Mesothelial cell of epicardium (in vitro differentiated cells): ENCODE results near the gene EMP2. TPM values are rescaled to one million over a fixed set of nuclear protein-coding genes. Genes with fewer than 3 reads are reported as not detected.

Experiments used
- DNase-seq, 2 experiments: peaks; one replicate each; pipeline ENCODE4 v3.0.0; 2021; ENCODE audit warnings: low spot score in 2 of 2; ENCODE audit not compliant: unreplicated experiment in 2 of 2
- H3K27ac Mint-ChIP-seq: 2 replicates; pipeline ENCODE4 v1.8.0; 2021; ENCODE audit warnings: mixed read lengths
- H3K27me3 Mint-ChIP-seq: 2 replicates; pipeline ENCODE4 v1.8.0; 2021; ENCODE audit warnings: low read depth, mixed read lengths
- H3K36me3 Mint-ChIP-seq: 2 replicates; pipeline ENCODE4 v1.8.0; 2021; ENCODE audit warnings: mixed read lengths
- H3K4me1 Mint-ChIP-seq: 2 replicates; pipeline ENCODE4 v1.8.0; 2021; ENCODE audit warnings: mixed read lengths
- H3K4me3 Mint-ChIP-seq: 2 replicates; pipeline ENCODE4 v1.8.0; 2021; ENCODE audit warnings: mild to moderate bottlenecking, moderate library complexity, mixed read lengths
- H3K9me3 Mint-ChIP-seq: 2 replicates; pipeline ENCODE4 v1.8.0; 2021; ENCODE audit warnings: mixed read lengths
- CTCF ChIP-seq: fragments of 200-600 bp; sonication (generic); IDR thresholded peaks from one replicate; pipeline ENCODE4 v1.5.0; 2021; ENCODE audit warnings: antibody characterized with exemption; ENCODE audit not compliant: unreplicated experiment
- total RNA-seq: library from RNA; stranded (reverse); gene quantifications from 3 replicates; pipeline ENCODE4 v1.2.1, GENCODE V29; 2021

Gene EMP2
- total RNA-seq, 1 donor from 2014 or later: 53.8 TPM

DNA sequence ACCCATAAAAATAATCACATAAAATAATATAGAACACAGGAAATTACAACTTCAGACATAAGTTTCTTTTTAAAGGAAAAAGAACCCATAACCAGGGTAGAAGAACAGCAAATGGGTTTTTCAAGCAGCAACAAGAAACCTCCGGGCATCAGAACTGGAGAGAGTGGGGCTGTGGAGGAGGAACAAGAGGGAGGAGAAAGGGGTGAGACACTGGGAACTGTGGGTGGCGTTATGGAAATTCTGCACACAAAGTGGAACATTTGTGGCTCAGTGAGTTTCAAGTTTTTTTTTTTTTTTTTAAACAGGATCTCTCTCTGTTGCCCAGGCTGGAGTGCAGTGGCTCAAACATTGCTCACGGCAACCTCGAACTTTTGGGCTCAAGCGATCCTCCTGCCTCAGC, 22.6 kb downstream of the EMP2 start:
- Mint-ChIP-seq H3K27me3 (no peaks in the 10 kb centered on the region), H3K27ac (no peak overlapping the region), H3K4me1 (no peaks in the 10 kb centered on the region), H3K36me3 (peaks cover 28% of the 10 kb centered on the region), H3K9me3 (peaks cover 17% of the 10 kb centered on the region), H3K4me3 (no peak overlapping the region)
- no peak for DNase-seq
- no peak for TF ChIP-seq CTCF

DNA sequence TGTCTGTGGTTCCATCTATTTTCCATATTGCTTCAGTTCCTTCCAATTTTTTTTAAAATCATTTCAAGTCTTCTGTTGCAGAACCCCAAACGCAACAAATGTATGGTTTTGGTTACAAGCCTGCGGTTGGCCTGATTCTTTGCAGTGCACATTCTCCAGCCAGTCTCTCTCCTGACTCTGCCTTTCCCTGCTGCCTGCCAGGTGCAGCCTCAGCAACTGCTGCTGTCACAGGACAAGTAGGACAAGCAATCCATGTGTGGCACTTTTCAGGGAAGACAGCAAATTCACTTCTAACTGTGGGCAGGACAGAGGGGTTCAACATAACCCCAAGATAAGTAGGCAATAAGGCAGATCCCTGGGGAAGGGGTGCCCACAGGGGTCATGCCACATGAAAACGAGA, 24.2 kb downstream of the EMP2 start:
- TF ChIP-seq CTCF: no peak

DNA sequence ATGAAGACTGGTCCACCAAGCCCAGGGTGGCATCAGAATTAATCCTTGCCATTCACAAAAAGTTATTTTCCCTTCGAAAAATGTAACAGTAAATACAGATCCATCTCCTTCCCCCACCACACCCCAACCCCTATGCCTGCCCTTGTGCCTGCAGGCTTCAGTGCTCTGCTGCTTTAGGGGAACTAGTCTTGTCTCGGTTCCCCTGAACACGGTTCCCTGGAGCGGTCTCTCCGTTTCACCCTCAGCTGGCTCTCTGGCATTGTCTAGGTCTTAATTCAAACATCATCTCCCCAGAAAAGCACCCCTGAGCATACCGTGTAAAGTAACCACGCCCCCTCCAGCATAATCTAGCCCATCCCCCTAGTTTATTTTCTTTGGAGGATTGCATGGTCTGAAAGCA, 25.8 kb downstream of the EMP2 start:
- H3K4me1 Mint-ChIP-seq: no peaks in the 10 kb centered on the region
- peaks cover 8% of the 10 kb centered on the region for H3K9me3 Mint-ChIP-seq
- peaks cover 21% of the 10 kb centered on the region for H3K36me3 Mint-ChIP-seq
- H3K27ac Mint-ChIP-seq: no peak overlapping the region
- DNase-seq: no peak
- no peak for TF ChIP-seq CTCF
- no peak overlapping the region for H3K4me3 Mint-ChIP-seq
- no peaks in the 10 kb centered on the region for H3K27me3 Mint-ChIP-seq

More for the DNA sequence above, 24.2 kb downstream of the EMP2 start:
- no peaks in the 10 kb centered on the region for H3K4me1 Mint-ChIP-seq
- H3K36me3 Mint-ChIP-seq: peaks cover 18% of the 10 kb centered on the region
- peaks cover 8% of the 10 kb centered on the region for H3K9me3 Mint-ChIP-seq
- DNase-seq: no peak
- no peak overlapping the region for H3K27ac Mint-ChIP-seq
- no peaks in the 10 kb centered on the region for H3K27me3 Mint-ChIP-seq
- H3K4me3 Mint-ChIP-seq: no peak overlapping the region

- TF ChIP-seq CTCF: no peak
- Mint-ChIP-seq H3K36me3 (peaks cover 31% of the 10 kb centered on the region), H3K27me3 (no peaks in the 10 kb centered on the region), H3K27ac (no peak overlapping the region), H3K4me1 (no peaks in the 10 kb centered on the region), H3K9me3 (peaks cover 22% of the 10 kb centered on the region), H3K4me3 (no peak overlapping the region)
- DNase-seq: no peak
Measured at GRCh38 chr16:10552998-10553491, 27.4 kb downstream of the EMP2 start.

DNA sequence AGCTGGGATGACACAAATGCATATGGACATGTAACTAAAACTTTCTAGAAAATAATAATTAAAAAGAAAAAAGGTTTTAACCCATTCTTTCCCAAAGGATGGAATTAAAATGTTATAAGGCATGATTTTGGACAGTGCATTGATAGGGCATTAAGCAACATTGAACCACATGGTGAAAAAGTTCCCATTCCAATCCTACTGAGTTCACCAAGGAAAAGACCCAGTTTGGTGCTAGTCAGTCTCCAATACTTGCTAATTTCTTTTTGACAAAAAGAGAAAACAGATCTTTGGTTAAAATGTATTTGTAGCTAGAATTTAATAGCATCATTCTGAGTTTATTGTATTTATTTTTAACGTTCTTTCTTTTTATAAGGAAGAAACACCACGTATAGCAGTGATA, 28.1 kb downstream of the EMP2 start:
- peaks cover 28% of the 10 kb centered on the region for H3K9me3 Mint-ChIP-seq
- TF ChIP-seq CTCF: no peak
- no peak overlapping the region for H3K4me3 Mint-ChIP-seq
- H3K27me3 Mint-ChIP-seq: no peaks in the 10 kb centered on the region
- H3K36me3 Mint-ChIP-seq: peaks cover 36% of the 10 kb centered on the region
- no peak for DNase-seq
- no peaks in the 10 kb centered on the region for H3K4me1 Mint-ChIP-seq
- no peak overlapping the region for H3K27ac Mint-ChIP-seq

GRCh38 chr16:10551881-10552280, 28.5 kb downstream of the EMP2 start:
- TF ChIP-seq CTCF: no peak
- H3K27me3 Mint-ChIP-seq: no peaks in the 10 kb centered on the region
- DNase-seq: no peak
- no peaks in the 10 kb centered on the region for H3K4me1 Mint-ChIP-seq
- no peak overlapping the region for H3K4me3 Mint-ChIP-seq
- H3K36me3 Mint-ChIP-seq: peaks cover 40% of the 10 kb centered on the region
- no peak overlapping the region for H3K27ac Mint-ChIP-seq
- peaks cover 30% of the 10 kb centered on the region for H3K9me3 Mint-ChIP-seq
